ENCODE measurements around the gene FBXL2. TPM values are rescaled to one million over a fixed set of nuclear protein-coding genes. Genes with fewer than 3 reads are reported as not detected.
"Not testable (repeated sequence)": the region's sequence is repeated elsewhere in the genome, so short reads cannot be mapped to it uniquely, and the experiment has no call there.

The FBXL2 gene
- total RNA-seq, 2 donors from 2014 or later = 9.8 to 10.1 TPM

DNA sequence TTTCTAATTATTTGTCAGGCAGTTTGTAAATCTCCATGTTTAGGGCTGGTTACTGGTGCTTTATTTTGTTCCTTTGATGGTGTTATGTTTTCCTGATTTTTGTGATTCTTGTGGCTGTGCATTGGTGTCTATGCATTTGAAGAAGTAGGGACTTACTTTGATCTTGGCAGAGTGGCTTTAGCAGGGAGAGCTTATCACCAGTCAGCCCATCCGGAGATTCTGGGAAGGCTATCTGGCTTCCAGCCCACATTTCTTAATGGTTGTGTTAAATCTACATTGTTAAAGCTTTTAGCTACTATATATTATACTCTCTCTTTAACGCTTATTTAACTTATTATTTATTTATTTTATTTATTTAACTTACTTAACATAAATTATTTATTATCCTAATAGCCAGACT, 35.1 kb downstream of the FBXL2 start:
- intact Hi-C loops (cut with DNase I) = no loop called here

DNA sequence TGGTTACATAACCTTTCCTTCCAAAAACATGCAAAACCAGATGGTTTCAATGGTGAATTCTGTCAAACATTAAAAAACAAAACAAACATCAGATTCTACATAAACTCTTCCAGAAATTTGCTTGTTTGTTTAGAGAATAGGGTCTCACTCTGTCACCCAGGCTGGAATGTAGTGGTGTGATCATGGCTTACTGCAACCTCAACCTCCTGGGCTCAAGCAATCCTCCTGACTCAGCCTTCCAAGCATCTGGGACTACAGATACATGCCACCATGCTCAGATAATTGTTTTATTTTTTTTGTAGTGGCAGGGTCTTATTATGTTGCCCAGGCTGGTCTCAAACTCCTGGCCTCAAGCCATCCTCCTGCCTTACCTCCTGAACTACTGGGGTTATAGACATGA, 36.1 kb downstream of the FBXL2 start:
- intact Hi-C loops (cut with DNase I) = no loop called here

More for the DNA sequence above, 35.1 kb downstream of the FBXL2 start:
- DNase-seq (ENCODE audit: low spot score) = no peak

DNA sequence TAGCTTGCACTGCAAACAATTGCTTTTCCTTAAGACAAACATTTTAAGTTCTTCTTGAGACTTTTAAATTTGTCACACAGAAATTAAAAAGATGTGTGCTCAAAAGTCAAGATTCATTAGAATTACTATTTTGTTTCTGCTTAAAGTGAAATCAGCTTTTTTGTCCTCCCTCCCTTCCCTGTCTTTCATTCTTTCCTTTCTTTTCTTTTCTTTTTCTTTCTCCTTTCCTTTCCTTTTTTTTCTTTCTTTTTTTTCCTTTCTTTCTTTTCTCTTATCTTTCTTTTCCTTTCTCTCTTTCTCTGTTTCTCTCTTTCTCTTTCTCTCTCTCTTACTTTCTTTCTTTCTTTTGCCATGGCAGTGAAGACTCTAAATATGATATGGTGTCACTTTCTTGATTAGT, 37.8 kb downstream of the FBXL2 start:
- intact Hi-C loops (cut with DNase I) = no loop called here

More for the DNA sequence above, 36.1 kb downstream of the FBXL2 start:
- no peak for DNase-seq (ENCODE audit: low spot score)

DNA sequence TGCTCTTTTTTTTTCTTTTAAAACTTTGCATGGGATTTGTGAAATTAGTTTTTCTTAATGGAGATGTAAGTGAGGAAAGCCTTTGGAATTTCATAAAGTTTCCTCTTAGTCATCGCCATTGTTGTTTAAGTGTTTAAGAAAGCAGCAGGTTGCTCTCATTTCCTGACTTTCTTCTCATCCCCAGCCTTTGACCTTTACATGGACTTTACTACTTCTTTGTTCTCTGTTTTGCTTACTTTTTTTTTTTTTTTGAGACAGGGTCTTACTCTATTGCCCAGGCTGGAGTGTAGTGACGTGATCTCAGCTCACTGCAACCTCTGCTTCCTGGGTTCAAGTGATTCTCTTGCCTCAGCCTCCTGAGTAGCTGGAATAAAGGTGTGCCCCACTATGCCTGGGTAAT, 38.6 kb downstream of the FBXL2 start:
- no peak for DNase-seq (ENCODE audit: low spot score)
- intact Hi-C loops (cut with DNase I) = no loop called here

More for the DNA sequence above, 37.8 kb downstream of the FBXL2 start:
- DNase-seq (ENCODE audit: low spot score) = no peak

DNA sequence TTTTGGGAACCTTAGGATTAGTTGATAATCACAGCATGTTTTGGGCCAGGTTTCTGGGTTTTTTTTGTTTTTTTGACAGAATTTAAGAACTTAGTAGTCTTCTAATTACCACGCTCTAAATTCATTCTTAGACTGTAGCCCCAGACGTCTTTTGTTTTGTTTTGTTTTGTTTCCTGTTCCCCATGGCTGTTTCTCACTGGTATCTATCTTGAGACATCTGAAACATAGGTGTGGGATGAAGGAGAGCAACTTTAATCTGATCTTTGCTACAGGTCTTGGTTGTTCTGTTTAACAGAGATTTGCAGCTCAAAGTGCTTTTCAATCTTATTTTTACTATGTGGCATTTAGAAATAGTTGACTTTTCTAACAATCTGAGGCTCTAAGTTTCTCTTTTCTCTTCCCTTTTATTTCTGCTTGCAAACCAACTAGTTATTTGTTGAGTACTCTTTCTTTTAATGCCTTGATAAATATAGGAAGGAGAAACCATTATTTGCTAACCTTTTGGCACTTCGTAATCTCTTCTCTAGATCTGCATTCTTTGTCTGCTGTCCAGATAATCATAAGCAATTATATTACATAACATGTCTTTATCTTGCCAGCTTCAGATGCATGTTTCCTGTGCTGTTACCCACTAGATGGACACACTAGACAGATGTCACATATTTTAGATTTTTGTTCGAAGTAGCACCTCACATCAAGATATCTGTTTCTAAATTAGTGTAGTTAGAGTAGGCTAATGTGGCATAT, 40.9 kb downstream of the FBXL2 start:
- intact Hi-C loops (cut with DNase I) = no loop called here
- no peak for DNase-seq (ENCODE audit: low spot score)

DNA sequence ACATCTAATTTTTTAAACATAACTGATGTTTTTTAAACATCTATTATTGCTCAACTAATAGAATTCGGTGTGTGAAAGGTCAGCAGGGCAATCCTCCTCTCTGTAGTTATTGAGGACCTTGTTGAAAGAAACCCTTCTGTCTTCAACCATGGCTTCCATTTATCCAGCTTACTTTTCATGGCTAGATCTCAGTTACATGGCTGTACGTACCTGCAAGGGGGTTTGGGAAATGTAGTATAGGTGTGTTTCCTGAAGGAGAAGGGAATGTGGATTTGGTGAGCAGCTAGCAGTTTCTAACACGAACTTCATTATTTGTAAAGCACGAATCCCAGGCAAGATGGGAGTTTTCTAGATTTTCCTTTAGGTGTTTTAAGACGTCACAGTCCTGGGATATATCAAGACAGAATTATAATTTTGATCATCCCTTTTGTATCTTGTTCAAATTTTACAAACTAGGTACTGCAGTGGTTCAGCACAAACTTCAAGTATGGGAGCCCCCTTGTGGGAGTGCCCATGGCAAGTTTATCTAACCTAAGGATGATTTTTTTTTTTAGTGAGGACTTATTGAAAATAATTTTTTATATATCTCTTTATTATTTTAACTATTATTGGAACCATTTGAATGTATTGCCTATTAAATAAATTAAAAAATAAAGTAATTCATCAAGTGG, 41.6 kb downstream of the FBXL2 start:
- intact Hi-C loops (cut with DNase I) = no loop called here
- no peak for DNase-seq (ENCODE audit: low spot score)

DNA sequence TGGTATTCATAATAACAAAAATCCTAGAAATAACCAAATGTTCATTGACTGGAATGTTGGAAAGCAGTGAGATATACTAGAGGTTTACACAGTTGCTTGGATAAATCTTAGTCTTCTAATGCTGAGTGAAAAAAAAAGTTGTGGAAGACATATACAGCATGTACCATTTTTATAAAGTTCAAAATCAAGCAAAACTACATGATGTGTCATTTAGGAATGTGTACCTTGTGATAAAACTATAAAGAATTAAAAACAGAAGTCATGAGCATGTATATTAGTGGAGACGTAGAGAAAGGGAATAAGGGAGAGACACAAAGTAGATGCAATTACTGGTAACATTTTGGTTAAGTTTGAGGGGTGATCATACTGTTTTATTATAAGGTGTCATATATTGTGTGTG, 45.2 kb downstream of the FBXL2 start:
- no peak for DNase-seq (ENCODE audit: low spot score)
- intact Hi-C loops (cut with DNase I) = no loop called here

DNA sequence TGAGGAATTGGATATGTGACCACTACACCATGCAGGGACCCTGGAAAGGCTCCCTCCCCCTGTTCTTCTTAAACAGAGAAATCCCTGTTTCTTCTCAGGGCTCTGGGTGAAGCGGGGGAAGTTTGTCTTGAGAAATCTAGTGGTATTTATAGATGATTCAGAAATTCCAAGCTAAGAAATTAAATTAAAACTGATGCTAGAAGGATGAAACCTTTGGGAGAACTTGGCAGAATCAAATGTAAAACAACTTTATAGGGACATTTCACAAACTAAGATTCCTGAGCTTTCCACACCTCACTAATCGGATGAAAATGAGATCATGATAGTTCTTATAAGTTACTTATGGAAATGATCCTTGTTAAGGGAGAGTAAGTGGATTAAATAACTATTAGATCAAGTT, 54.2 kb downstream of the FBXL2 start:
- no peak for DNase-seq (ENCODE audit: low spot score)
- intact Hi-C loops (cut with DNase I) = no loop called here

DNA sequence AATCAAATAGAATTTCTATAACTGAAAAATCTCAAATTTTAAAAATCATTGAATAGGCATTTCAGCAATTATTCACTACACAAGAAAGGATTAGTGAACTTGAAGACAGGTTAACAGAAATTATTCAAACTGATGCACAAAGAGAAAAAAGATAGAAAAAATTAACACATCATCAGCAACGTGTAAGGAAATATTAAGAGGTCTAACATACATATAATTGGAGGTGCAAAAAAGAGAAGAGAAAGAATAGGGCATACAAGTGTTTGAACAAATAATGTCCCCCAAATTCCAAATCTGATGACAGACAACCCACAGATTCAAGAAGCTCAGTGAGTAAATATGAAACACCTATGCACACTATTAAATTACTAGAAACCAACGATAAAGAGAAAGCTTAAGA, 57.1 kb downstream of the FBXL2 start:
- no peak for DNase-seq (ENCODE audit: low spot score)
- intact Hi-C loops (cut with DNase I) = no loop called here

DNA sequence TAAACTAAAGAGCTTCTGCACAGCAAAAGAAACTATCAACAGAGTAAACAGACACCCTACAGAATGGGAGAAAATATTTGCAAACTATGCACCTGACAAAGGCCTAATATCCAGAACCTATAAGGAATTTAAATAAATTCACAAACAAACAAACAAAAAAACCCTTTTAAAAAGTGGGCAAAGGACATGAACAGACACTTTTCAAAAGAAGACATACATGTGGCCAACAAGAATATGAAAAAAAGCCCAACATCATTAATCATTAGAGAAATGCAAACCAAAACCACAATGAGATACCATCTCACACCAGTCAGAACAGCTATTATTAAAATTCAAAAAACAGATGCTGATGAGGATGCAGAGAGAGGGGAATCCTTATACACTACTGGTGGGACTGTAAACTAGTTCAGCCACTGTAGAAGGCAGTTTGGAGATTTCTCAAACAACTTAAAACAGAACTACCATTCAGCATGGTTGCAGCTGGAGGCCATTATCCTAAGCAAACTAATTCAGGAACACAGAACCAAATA, 61.8 kb downstream of the FBXL2 start:
- intact Hi-C loops (cut with DNase I) = loop anchor here in 1 of 2 donors (1.0 kb wide), 1 partner anchor 8 kb away; no protein-coding TSS in a partner anchor
- not testable (repeated sequence) for DNase-seq (ENCODE audit: low spot score)

DNA sequence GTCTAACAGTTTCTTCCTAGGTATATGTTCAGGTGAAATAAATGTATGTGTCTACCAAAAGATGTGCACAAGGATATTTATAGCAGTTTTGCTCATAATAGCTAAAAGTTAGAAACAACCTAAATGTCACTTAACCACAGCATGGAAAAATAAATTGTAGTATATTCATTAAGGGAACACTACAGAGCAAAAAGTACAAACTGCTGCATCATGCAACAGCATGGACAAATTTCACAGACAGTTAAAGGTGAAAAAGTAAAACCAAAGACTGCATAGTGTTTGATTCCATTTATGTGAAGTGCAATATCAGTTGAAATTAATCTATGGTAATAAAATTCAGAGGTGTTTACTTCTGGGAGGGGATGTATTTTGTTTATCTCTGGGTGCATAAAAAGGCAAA, 62.5 kb downstream of the FBXL2 start:
- DNase-seq (ENCODE audit: low spot score) = no peak
- intact Hi-C loops (cut with DNase I) = loop anchor here in 1 of 2 donors (1.0 kb wide), 1 partner anchor 8 kb away; no protein-coding TSS in a partner anchor

DNA sequence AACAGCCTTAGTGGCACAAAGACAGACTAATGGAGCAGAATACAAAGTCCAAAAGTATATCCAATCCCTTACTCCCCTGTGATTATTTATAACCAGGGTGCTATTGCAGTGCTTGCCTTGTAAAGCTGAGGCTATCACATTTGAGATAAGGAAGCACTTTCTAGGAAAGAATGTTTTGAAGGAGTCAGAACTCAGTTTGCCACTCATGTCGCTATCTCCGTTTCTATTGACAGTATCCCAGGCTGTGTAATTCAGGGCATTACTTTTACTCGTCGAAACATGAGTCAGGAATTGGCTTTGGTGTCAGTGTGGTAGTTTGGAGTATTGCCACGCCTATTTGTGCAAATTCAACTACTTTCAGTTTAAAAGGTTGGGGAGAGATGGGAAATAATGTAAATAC, 78.4 kb downstream of the FBXL2 start:
- no peak for DNase-seq (ENCODE audit: low spot score)
- intact Hi-C loops (cut with DNase I) = no loop called here

DNA sequence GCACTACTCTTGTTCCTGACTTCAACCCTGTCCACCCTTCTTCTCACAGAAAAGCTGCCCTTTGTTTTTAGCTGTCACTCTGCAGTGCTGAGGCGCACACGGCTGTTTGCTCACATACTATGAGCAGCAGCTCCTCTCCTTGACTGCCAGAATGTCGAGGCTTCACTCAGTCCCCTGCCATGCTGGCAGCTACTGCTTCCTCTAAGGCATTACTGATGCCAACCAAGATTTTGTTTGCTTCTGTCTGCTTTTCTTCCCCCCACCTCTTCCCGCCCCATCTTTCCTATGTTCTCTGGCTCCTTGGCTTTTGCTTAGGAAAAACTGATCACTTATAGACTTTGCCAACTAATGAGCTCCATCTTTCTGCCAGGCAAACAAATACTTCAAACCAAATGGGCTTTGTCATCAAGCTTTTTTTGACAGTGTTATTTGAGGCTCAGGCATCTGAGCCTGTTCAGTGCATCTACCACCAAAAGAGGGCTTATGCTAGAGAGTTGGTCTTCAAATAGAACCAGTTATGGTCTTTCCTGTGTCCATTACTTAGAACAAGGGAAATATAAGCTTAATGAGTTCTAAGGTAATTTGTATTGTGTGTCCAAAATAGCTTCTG, 81.0 kb downstream of the FBXL2 start:
- intact Hi-C loops (cut with DNase I) = no loop called here

DNA sequence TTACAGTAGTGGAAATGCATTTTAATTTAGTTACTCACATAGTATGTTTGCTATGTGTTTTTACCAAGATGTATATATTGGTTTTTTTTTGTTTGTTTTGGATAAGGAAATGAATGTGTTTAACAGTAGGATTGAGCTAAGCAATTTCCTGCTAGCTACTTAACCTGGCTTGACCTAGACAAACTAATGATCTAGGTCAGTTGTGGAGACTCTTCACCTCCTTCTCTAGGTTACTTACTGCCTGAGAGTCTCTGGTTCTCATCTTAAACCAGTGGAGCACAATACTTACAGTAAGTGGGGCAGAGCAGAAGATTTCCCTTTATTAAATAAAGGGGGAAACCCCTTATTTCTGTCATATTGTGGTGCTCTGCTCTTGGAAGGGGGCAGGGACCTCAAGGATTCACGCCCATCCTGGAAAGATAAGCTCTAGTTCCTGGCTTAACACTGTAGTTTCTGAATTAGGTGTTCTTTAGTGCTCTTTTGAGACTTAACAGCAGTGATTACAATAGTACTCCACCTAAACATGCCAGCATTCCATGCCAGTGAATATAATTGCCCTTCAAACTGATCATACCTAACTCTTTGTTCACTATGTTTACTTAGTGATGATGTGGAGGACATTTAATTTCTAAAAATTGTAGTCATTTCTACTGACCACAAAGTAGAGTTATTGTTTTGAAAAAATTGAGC, 83.0 kb downstream of the FBXL2 start:
- DNase-seq (ENCODE audit: low spot score) = no peak
- intact Hi-C loops (cut with DNase I) = no loop called here

More for the DNA sequence above, 81.0 kb downstream of the FBXL2 start:
- DNase-seq (ENCODE audit: low spot score) = no peak

DNA sequence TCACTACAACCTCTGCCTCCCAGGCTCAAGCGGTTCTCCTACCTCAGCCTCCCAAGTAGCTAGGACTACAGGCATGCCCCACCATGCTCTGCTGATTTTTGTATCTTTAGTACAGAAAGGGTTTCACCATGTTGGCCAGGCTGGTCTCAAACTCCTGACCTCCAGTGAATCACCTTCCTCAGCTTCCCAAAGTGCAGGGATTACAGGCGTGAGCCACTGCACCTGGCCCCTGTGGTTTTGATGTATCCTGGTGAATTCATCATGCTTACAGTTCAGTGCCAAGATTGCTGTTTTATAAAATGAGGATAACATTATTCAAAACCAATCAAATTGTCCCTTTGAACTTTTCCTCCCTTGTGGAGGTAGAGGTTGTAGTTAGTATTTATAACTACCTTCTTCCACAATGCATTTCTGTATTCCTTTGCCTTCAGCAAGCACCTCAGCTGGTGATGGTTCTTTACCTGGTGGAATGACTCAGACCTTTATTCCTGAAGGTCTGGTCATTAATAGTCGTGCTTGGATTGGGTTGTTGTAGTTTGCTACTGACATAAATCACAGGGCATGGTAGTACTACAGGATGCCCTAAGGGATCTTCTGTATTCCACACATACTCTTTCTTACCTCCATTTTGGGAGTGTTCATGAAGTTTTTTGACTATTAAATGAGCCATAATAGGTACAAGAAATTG, 86.0 kb downstream of the FBXL2 start:
- intact Hi-C loops (cut with DNase I) = no loop called here
- DNase-seq (ENCODE audit: low spot score) = no peak

DNA sequence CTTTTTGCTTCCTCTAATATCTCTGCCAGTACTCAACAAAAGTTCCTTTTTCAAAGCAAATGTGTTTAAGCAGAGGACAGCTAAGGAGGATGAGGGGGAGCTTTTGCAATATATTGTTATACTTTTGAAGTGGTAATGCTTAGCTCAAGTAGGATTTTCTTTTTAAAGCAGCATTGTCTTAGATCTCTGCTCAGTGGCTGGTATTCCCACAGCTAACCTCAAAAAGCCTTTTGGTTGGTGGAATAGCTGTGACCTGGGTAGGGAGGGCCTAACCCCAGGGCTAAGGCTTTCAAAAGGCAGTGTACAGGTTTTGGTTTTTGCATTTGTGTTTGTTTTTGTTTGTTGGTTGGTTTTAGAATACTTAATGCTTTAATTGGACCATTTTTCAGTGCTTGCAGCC, 86.8 kb downstream of the FBXL2 start:
- intact Hi-C loops (cut with DNase I) = no loop called here
- DNase-seq (ENCODE audit: low spot score) = no peak

DNA sequence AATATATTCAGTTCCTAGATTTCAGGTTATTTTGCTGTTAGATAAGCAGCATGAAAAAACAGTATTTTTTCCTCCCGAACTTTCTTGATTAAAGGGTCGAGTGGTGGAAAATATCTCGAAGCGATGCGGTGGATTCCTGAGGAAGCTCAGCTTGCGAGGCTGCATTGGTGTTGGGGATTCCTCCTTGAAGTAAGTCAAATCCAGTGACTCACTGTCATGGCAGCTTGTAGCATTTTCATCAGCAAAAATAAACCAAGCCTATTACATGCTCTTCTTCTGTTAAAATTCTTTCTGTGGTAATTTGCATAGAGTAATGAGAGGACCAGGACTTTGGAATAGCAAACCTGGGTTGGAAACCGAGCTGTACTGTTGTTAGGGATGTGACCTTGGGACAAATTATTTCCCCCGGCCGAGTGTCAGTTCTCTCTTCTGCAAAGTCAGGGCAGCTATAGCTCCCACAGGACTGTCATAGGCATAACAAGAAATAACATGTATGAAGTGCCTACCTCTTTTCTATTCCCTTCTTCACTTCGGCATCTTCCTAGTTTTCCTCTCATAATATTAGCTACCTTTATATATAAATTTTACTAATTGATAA, 87.4 kb downstream of the FBXL2 start:
- DNase-seq (ENCODE audit: low spot score) = no peak
- intact Hi-C loops (cut with DNase I) = no loop called here

DNA sequence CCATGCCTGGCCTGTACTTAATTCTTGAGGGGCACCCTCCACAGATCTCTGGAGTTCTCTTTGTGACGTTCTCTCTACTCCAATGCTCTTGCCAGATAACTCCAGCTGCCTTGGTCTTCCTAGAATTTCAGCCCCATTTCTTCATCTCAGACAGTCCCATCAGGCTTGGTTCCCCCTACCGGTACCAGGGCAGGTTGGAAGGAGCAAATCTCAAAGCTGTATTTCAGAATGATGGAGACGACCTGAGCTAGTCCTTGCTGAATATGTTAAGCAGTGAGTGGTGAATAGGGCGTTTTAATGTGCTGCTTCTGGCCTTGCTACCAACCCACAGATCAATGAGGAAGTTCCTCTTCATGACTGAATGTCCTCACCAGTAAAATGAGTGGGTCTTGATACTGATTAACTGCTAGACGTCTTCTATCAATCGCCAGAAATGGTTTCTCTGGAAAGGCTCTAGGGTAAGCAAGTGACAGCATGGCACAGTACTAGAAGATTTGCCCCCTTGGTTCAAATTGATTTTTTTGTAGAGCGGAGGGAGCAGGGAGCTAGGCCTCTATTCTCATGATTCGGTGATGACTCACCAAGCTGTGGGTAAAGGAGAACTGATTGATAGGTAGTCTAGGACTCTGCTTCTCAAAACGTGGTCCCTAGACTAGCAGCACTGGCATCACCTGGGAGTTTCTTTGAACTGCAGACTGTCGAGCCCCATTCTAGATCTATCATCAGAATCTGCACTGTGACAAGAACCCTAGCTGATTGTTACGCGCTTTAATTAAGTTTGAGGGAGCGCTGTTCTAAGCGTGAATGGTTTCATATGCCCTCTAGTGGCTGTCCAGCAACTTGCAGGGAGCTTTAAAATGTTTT, 95.2 kb downstream of the FBXL2 start:
- no peak for DNase-seq (ENCODE audit: low spot score)
- intact Hi-C loops (cut with DNase I) = loop anchor here (5.0 kb wide), 1 partner anchor 240 kb away; no protein-coding TSS in a partner anchor
